GM19455 (cell line): Measurements from ENCODE around the gene TANC2.
"Not testable (repeated sequence)": the region's sequence is repeated elsewhere in the genome, so short reads cannot be mapped to it uniquely, and the experiment has no call there.

ENCODE experiments used
- ATAC-seq: cut with Tn5 transposase; IDR thresholded peaks from one replicate; pipeline ENCODE4 v1.9.1; 2021; ENCODE audit not compliant: unreplicated experiment

TANC2 gene

GRCh38 chr17:62963296-62963695 lies 2.7 kb upstream of the TANC2 start:
- no peak for ATAC-seq

DNA sequence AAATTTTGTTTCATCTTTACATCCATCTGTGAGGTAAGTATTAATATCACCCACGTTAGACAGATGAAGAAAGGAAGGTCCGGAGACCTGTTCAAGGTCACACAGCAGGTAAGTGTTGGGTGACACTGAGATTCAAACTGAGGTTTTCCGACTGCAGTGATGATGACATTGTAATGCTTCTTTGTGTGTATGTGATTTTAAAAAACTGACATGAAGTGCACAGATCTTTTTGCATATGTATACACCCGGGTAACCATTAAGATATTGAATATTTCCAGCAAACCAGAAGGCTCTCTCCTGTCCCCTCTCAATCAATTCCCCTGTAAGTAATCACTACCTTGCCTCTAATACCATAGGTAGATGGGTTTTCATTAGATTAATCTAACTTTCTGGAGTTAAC lies 1.5 kb upstream of the TANC2 start:
- no peak for ATAC-seq

- ATAC-seq: peak; percentile 3
Observed at GRCh38 chr17:62965174-62965685, 805 bp upstream of the TANC2 start.

DNA sequence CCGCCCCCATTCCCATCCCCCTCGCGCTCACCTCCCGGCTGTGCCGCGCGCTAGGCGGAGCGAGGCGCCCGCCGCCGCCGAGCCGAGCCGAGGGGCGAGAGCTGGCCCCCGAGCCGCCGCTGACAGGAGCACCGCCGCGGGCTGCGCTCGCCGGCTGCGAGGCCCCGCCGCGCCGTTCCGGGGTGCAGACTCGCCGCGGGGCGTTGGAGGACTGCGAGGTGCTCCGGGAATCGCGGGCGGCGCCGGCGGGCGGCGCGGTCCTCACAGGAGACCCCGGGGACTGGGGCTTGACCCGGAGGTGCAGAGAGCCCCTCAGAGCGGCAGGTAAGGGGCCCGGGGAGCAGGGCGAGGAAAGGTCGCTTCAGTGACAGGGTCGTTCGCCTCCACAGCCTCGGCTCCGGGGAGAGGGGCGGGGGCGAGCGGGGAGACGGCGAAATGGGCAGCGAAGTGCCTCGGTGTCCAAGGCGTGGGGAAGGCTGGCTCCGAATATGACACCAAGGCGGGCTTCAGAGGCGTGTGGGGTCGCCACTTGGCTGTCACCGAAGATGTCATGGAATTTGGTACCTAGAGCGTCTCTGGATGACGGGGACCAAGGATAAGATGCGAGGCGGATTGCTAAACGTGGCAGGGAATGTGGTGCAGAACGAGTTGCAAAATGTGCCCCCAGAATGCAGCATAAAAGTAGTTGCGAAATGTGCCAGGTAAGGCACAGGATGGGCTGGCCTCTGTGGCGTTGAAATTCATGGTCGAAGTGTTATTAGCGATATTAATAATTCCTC lies 580 bp downstream of the TANC2 start:
- ATAC-seq: peak; percentile 30

GRCh38 chr17:62967205-62967529 lies 1.1 kb downstream of the TANC2 start:
- ATAC-seq: no peak

DNA sequence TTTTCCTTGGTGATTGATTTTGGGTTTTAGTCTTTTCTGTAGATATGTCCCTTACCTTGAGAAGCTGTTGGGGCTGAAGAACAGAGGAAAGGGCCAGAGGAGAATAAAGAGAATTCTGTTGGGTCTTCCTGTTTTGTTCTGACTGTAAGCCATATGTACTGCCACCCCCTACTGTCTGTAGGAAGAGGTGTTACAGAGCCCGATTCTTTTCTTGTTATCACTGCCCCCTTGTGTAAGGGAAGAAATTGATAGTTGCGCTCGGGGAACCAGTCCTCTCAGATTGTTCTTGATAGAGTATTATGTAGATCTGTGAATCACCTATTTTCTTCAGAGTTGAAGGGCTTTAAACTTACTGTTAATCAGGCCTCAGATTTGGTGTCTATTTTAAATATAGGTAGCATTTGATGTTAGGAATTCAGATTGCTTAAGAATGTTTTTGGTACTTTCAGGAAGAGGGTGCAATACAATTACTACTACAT lies 2.4 kb downstream of the TANC2 start:
- peak; percentile 68 for ATAC-seq

DNA sequence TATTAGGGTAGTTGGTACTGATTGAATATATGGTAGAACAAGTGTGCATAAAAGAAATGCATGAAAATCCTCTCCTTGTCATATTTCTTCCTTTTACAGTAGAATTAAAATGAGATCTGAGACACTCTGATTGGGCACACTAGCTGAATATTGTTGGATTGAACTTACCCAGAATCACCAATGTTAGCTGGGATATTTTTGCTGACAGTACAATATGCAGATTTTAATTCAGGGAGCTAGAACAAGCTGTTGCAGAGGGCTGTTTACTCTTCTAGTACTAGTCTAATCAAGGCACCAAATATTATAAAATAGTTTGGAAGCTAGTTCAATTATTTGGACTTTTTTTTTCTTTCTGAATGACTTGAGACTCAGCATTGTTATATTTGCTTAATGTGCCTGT lies 4.6 kb downstream of the TANC2 start:
- ATAC-seq: no peak

DNA sequence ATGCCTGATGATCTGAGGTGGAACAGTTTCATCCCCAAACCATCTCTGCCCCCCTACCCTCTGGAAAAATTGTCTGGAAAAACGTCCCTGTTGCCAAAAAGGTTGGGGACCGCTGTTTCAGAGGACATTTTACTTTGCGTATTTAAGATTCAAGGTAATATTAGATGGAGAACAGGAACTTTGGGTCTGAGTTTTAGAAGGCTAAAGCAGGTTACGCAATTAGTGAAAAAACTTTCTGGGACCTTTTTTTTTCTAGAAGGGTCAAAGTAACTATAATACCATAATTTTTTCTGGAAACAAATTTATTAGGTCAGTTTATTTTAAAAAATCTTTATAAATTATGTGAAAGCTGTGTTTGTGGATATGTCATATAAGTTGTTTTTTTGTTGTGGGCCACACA lies 5.8 kb downstream of the TANC2 start:
- ATAC-seq: no peak

- no peak for ATAC-seq
Observed at GRCh38 chr17:62974788-62975187, 8.8 kb downstream of the TANC2 start.

- no peak for ATAC-seq
Observed at GRCh38 chr17:62975206-62975605, 9.2 kb downstream of the TANC2 start.

GRCh38 chr17:62976643-62977231 lies 10.7 kb downstream of the TANC2 start:
- not testable (repeated sequence) for ATAC-seq

- ATAC-seq: no peak
Observed at GRCh38 chr17:62980842-62981241, 14.8 kb downstream of the TANC2 start.

- no peak for ATAC-seq
Observed at GRCh38 chr17:62981933-62982332, 15.9 kb downstream of the TANC2 start.

DNA sequence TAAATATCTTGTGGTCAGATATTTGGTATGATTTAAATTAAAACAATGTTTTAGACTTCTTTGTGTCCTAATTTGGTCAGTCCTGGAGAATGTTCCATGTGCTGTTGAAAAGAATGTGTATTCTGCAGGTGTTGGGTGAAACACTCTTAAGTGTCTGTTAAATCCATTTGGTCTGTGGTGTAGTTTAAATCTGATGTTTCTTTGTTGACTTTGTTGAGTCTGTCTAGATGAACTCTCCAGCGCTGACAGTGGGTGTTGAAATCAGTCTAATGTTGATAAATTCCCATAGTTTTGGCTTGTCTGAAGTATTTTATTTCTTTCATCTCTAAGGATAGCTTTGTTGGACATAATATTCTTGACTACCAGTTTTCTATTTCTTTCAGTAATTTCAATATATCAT lies 18.8 kb downstream of the TANC2 start:
- no peak for ATAC-seq

GRCh38 chr17:62986549-62986948 lies 20.5 kb downstream of the TANC2 start:
- ATAC-seq: no peak

DNA sequence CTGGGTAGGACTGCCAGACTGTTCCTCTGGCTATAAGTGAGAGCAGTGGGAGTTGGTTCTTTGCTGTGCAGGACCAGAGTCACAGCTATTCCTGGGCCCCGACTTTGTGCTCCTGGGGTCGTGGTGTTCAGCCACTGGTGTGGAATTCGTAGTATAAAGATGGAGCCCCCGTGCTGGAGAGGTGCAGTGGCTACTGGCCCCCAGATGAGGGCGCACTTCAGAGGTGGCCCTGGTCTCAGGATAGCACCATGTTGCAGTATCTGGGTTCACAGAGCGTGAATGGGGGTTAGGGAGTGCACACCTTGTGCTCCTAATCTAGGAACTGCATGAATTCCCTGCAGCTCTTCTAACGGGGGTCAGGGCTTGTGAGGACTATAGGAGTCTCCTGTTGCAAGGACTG lies 21.1 kb downstream of the TANC2 start:
- ATAC-seq: no peak

- no peak for ATAC-seq
Observed at GRCh38 chr17:62989501-62989900, 23.5 kb downstream of the TANC2 start.

- no peak for ATAC-seq
Observed at GRCh38 chr17:62994931-62995330, 28.9 kb downstream of the TANC2 start.

GRCh38 chr17:62995377-62995885 lies 29.4 kb downstream of the TANC2 start:
- no peak for ATAC-seq

DNA sequence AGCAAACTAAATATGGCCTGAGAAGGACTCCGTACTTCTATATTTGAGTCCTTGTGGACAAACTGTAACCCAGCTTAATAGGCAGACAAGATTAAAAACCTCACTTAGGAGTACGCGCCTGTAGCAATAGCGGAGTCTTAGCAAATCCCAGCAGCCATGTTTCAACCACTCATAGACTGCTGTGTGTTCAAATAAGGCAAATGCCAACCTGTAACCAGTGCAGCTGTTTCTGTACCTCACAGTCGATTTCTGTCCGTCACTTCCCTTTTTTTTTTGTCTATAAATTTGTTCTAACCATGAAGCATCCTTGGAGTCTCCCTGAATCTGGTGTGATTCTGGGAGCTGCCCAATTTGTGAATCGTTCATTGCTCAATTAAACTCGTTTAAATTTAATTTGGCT lies 30.2 kb downstream of the TANC2 start:
- ATAC-seq: no peak

- no peak for ATAC-seq
Observed at GRCh38 chr17:62998166-62998565, 32.1 kb downstream of the TANC2 start.

DNA sequence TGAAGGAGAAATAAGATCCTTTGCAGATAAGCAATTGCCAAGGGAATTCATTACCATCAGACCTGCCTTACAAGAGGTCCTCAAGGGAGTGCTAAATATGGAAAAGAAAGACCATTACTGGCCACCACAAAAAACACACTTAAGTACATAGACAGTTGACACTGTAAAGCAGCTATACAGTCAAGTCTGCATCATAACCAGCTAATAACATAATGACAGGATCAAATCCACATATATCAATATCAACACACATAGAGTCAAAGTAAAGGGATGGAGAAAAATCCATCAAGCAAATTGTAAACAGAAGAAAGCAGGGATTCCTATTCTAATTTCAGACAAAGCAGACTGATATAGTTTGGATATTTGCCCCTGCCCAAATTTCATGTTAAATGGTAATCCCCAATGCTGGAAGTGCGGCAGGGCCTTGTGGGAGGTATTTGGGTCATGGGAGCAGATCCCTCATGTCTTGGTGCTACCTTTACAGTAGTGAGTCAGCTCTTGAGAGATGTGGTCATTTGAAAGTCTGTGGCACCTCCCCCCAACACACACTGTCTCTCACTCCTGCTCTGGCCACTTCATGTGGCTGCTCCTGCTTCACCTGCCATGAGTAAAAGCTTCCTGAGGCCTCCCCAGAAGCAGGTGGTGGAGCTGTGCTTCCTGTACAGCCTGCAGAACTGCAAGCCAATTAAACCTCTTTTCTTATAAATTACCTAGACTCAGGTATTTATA lies 32.8 kb downstream of the TANC2 start:
- no peak for ATAC-seq
